SK-N-SH (cell line): ENCODE measurements around the gene ZBTB26.

Experiments
- GABPA ChIP-seq: IDR thresholded peaks from 2 replicates; pipeline ENCODE4 v1.4.0; 2012; ENCODE audit warnings: low read depth, mild to moderate bottlenecking
- MEF2A ChIP-seq: IDR thresholded peaks from 2 replicates; pipeline ENCODE4 v1.4.0; 2012; ENCODE audit warnings: low read depth, borderline replicate concordance
- MXI1 ChIP-seq: IDR thresholded peaks from 2 replicates; pipeline ENCODE4 v1.6.1; 2012; ENCODE audit warnings: mild to moderate bottlenecking, low read depth, low read length, improper control_type of control experiment
- POLR2AphosphoS5 ChIP-seq: IDR thresholded peaks from 2 replicates; pipeline ENCODE4 v1.6.1; 2012; ENCODE audit warnings: low read depth, low read length
- RXRA ChIP-seq: IDR thresholded peaks from 2 replicates; pipeline ENCODE4 v1.4.0; 2012; ENCODE audit warnings: low read depth, mild to moderate bottlenecking, borderline replicate concordance
- SIN3A ChIP-seq: IDR thresholded peaks from 2 replicates; pipeline ENCODE4 v1.6.1; 2012; ENCODE audit warnings: low read depth, mild to moderate bottlenecking, low read length, moderate library complexity, borderline replicate concordance
- SMC3 ChIP-seq: IDR thresholded peaks from 2 replicates; pipeline ENCODE4 v1.6.1; 2012; ENCODE audit warnings: low read depth, low read length, improper control_type of control experiment
- TEAD4 ChIP-seq: IDR thresholded peaks from 2 replicates; pipeline ENCODE4 v1.4.0; 2012; ENCODE audit warnings: mild to moderate bottlenecking, borderline replicate concordance; ENCODE audit not compliant: insufficient read depth
- TF ChIP-seq, protein P1 (sequence below): fragments of 200-600 bp; sonication (generic); IDR thresholded peaks from 2 replicates; pipeline ENCODE4 v1.6.1; 2017; ENCODE audit warnings: antibody characterized with exemption, mild to moderate bottlenecking, moderate library complexity
- TF ChIP-seq, protein P2 (sequence below): IDR thresholded peaks from 2 replicates; pipeline ENCODE4 v1.6.1; 2012; ENCODE audit warnings: mild to moderate bottlenecking, low read depth, low read length, moderate library complexity
- TF ChIP-seq, protein P3 (sequence below): IDR thresholded peaks from 2 replicates; pipeline ENCODE4; 2012

DNA sequence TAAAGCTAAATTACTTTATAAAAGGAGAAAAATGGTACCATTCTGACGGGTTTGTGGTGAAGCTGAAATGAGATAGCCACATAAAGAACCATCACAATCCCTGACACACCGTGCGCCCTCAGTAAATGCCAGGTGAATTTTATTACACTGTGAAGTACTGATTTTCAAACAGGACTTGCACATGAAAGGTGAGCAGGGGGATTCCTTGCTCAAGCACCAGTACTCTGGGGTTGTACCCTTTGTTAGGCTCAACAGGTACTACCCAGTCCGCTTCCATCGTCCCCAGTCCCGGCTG, 9.1 kb upstream of the ZBTB26 start:
- TF ChIP-seq, protein P1, sequence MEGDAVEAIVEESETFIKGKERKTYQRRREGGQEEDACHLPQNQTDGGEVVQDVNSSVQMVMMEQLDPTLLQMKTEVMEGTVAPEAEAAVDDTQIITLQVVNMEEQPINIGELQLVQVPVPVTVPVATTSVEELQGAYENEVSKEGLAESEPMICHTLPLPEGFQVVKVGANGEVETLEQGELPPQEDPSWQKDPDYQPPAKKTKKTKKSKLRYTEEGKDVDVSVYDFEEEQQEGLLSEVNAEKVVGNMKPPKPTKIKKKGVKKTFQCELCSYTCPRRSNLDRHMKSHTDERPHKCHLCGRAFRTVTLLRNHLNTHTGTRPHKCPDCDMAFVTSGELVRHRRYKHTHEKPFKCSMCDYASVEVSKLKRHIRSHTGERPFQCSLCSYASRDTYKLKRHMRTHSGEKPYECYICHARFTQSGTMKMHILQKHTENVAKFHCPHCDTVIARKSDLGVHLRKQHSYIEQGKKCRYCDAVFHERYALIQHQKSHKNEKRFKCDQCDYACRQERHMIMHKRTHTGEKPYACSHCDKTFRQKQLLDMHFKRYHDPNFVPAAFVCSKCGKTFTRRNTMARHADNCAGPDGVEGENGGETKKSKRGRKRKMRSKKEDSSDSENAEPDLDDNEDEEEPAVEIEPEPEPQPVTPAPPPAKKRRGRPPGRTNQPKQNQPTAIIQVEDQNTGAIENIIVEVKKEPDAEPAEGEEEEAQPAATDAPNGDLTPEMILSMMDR: no peak
- TF ChIP-seq TEAD4: no peak
- TF ChIP-seq, protein P2, sequence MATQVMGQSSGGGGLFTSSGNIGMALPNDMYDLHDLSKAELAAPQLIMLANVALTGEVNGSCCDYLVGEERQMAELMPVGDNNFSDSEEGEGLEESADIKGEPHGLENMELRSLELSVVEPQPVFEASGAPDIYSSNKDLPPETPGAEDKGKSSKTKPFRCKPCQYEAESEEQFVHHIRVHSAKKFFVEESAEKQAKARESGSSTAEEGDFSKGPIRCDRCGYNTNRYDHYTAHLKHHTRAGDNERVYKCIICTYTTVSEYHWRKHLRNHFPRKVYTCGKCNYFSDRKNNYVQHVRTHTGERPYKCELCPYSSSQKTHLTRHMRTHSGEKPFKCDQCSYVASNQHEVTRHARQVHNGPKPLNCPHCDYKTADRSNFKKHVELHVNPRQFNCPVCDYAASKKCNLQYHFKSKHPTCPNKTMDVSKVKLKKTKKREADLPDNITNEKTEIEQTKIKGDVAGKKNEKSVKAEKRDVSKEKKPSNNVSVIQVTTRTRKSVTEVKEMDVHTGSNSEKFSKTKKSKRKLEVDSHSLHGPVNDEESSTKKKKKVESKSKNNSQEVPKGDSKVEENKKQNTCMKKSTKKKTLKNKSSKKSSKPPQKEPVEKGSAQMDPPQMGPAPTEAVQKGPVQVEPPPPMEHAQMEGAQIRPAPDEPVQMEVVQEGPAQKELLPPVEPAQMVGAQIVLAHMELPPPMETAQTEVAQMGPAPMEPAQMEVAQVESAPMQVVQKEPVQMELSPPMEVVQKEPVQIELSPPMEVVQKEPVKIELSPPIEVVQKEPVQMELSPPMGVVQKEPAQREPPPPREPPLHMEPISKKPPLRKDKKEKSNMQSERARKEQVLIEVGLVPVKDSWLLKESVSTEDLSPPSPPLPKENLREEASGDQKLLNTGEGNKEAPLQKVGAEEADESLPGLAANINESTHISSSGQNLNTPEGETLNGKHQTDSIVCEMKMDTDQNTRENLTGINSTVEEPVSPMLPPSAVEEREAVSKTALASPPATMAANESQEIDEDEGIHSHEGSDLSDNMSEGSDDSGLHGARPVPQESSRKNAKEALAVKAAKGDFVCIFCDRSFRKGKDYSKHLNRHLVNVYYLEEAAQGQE: no peak
- no peak for TF ChIP-seq RXRA
- no peak for TF ChIP-seq SIN3A
- TF ChIP-seq POLR2AphosphoS5: no peak
- TF ChIP-seq SMC3: no peak
- no peak for TF ChIP-seq GABPA
- TF ChIP-seq, protein P3, sequence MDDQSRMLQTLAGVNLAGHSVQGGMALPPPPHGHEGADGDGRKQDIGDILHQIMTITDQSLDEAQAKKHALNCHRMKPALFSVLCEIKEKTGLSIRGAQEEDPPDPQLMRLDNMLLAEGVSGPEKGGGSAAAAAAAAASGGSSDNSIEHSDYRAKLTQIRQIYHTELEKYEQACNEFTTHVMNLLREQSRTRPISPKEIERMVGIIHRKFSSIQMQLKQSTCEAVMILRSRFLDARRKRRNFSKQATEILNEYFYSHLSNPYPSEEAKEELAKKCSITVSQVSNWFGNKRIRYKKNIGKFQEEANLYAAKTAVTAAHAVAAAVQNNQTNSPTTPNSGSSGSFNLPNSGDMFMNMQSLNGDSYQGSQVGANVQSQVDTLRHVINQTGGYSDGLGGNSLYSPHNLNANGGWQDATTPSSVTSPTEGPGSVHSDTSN: no peak
- TF ChIP-seq MEF2A: no peak
- no peak for TF ChIP-seq MXI1
